HG02981 (cell line): Measurements from ENCODE around the gene CAPZA3.
"Not testable (repeated sequence)": the region's sequence is repeated elsewhere in the genome, so short reads cannot be mapped to it uniquely, and the experiment has no call there.

ENCODE experiments used
- ATAC-seq: cut with Tn5 transposase; IDR thresholded peaks from one replicate; pipeline ENCODE4 v1.9.1; 2021; ENCODE audit warnings: mild to moderate bottlenecking, moderate library complexity; ENCODE audit not compliant: unreplicated experiment

The CAPZA3 gene

DNA sequence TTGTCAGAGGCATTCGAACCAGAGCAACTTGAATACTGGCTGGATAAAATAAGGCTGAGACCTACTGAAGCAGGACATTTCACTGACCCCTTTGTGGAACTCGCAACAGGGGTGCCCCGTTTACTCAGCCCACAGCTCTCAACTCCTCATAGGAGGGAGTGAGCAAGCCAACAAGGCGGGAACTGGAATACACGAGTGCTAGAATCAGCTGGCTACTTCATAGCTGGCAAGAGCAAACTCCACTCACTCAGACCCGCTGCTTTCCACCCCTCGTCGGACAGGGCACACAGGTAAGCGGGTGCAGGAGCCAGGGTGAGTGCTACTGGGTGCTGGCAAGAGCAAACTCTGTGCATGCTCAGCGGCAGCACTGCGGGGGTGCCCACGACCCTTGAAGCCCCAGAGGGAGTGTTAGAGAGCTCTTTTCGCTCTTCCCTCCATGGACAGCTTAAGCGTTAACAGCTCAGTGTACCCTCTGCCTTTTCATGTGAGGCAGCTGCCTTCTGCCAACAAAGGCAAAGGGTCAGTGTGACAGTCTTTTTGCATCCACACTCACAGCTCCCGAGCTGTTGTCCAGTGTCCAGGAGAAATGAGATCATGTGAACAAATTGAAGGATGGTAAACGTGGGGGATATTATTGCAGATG lies 15.7 kb downstream of the CAPZA3 start:
- ATAC-seq, result no peak

DNA sequence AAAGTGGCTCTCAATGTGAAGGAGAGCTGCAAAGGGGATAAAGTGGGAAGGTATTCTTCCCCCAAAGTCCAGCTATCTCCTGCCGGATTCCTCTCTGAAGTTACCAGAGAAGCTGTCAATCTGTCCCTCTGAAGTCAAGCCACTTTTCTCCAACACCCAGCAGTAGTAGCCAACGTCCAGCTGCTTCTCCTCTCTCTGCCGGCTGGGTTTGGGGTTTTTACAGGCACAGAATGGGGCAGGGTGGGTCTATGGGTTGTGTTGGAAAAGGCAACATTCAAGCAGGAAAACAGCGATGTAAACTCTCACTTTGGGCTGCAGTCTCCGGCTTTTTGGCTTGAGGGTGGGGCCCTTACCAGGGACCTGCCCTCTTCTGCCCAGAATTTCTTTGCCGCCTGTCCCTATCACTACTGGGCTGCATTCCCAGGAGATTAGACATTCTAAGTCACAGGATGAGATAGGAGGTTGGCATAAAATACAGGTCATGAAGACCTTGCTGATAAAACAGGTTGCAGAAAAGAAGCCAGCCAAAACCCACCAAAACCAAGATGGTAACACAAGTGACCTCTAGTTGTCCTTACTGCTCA lies 16.3 kb downstream of the CAPZA3 start:
- no peak for ATAC-seq

DNA sequence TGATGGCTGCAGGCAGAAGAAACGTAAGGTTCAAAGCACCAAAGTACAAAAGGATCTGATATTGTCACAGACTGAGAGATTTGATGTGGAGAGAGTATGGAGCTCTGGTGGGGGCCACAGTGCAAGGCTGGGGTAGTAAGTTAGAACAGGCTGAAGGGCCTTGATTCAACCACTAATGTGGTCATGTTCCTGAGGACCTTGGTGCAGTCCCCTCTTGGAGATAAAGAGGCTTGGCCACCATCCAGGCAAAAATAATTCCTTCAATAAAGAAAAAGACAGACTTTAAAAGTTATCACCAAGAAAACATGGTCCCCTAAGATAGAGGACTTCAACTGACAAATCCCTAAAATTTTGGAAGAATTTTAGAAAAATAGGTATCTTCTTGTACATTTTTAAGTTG lies 17.4 kb downstream of the CAPZA3 start:
- no peak for ATAC-seq

DNA sequence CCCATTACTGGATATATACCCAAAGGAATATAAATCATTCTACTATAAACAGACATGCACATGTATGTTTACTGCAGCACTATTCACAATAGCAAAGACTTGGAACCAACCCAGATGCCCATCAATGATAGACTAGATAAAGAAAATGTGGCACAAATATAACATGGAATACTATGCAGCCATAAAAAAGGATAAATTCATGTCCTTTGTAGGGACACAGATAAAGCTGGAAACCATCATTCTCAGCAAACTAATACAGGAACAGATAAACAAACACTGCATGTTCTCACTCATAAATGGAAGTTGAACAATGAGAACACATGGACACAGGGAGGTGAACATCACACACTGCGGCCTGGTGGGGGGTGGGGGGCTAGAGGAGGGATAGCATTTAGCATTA lies 28.6 kb downstream of the CAPZA3 start:
- ATAC-seq, result not testable (repeated sequence)

DNA sequence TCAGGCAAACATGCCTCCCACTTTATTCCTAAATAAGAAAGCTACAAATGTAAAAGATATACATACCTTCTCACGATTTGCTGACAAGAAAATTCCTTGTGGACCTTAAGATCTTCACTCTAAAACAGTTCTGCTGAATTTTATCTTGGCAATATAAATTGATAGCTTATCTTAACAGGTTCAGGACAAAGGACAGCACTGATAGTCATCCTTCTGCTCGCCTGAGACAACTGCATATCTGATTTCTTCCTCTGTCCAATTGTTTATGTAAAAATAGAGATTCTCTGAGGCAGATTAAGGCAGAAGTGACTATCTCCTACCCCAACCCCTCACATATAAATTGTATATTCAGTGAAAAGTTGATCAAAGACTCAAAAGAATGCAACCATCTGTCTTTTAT lies 44.9 kb downstream of the CAPZA3 start:
- ATAC-seq, result no peak

DNA sequence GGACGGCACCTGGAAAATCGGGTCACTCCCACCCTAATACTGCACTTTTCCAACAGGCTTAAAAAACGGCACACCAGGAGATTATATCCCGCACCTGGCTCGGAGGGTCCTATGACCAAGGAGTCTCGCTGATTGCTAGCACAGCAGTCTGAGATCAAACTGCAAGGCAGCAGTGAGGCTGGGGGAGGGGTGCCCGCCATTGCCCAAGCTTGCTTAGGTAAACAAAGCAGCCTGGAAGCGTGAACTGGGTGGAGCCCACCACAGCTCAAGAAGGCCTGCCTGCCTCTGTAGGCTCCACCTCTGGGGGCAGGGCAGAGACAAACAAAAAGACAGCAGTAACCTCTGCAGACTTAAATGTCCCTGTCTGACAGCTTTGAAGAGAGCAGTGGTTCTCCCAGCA lies 47.5 kb downstream of the CAPZA3 start:
- ATAC-seq, result not testable (repeated sequence)
